Psoas muscle (tissue), 8 donors: Measurements from ENCODE around the gene CREB3L1. TPM values are rescaled to one million over a fixed set of nuclear protein-coding genes. Genes with fewer than 3 reads are reported as not detected.

Source experiments
- ATAC-seq, 4 donors: fragments of 200-7000 bp; cut with Tn5 transposase; one replicate each; pipeline ENCODE4 v1.9.1; 2020; ENCODE audit warnings: moderate library complexity in 3 of 4, mild to moderate bottlenecking in 2 of 4
- DNase-seq, 2 donors: peaks; one replicate each; pipeline ENCODE4 v3.0.0-alpha.2; 2020
- H3K27ac ChIP-seq: fragments of 200-600 bp; one replicate; pipeline ENCODE4 v1.8.0; 2022
- H3K27me3 ChIP-seq, 3 donors: fragments of 200-600 bp in 1 of 3; one replicate each; pipeline versions ENCODE4 v1.6.1 to v1.8.0; 2013 to 2022; ENCODE audit warnings: low read length in 2 of 3, mild to moderate bottlenecking in 2 of 3, moderate library complexity in 1 of 3; ENCODE audit not compliant: insufficient read depth in 3 of 3
- H3K36me3 ChIP-seq, 2 donors: fragments of 200-600 bp in 1 of 2; one replicate each; pipeline versions ENCODE4 v1.6.1 to v1.8.0; 2013 to 2022; ENCODE audit warnings: low read depth in 1 of 2, mild to moderate bottlenecking in 1 of 2, moderate library complexity in 1 of 2; ENCODE audit not compliant: insufficient read depth in 1 of 2
- H3K4me1 ChIP-seq: fragments of 200-600 bp; one replicate; pipeline ENCODE4 v1.8.0; 2022
- H3K4me3 ChIP-seq: fragments of 200-600 bp; one replicate; pipeline ENCODE4 v1.8.0; 2022; ENCODE audit warnings: mild to moderate bottlenecking
- H3K9me3 ChIP-seq: fragments of 200-600 bp; one replicate; pipeline ENCODE4 v1.8.0; 2022
- WGBS, 3 donors: extraction: QIAGEN DNeasy Blood & Tissue Kit; methylation state at CpG; one replicate each; pipeline versions ENCODE4 v1.1.6 to v1.1.7; 2013; 5-methylcytosine and 5-hydroxymethylcytosine counted together
- intact Hi-C, 2 donors: fragments of 100-400 bp; cut with DNase I; formaldehyde crosslinking; loops; one replicate each; pipeline versions ENCODE4 v1.11.0 to v1.14.2; 2022
- polyA plus RNA-seq, 3 donors: library from polyadenylated mRNA; stranded (reverse); fragments of 200-250 nt; gene quantifications; one replicate each; pipeline ENCODE4 v1.2.3, GENCODE V29; 2013
- total RNA-seq, 4 donors: library from RNA; stranded (reverse); fragmentation: NEBNext Ultra II Directional in 2 of 4; extraction: Animal tissue kit (Norgen Biotek cat#: 25700) in 2 of 4; gene quantifications; one replicate each; pipeline versions ENCODE4 v1.2.1 to v1.2.4, GENCODE V29; 2021 to 2023
- TF ChIP-seq, protein P1 (sequence below): fragments of 200-600 bp; IDR thresholded peaks from one replicate; pipeline ENCODE4 v1.8.0; 2022; ENCODE audit warnings: antibody characterized with exemption
- donor health status: healthy with polysubstance abuse.
- donor health status: DM: no; HTN: no; CAD: no; lungs with moderate emphysema.
- donor health status: Bipolar disorder and iron deficiency.
- donor health status: healthy.
- donor health status: DM: yes; HTN: yes; CAD: no.
- donor health status: DM: no; HTN: no; CAD: no.
- donor health status: DM: no; HTN: no; CAD: no.
- donor health status: DM: yes; HTN: yes; CAD: no.

The CREB3L1 gene
- total and polyA plus RNA-seq, 7 donors, result 1.4 to 6.9 (median 2.2) TPM

DNA sequence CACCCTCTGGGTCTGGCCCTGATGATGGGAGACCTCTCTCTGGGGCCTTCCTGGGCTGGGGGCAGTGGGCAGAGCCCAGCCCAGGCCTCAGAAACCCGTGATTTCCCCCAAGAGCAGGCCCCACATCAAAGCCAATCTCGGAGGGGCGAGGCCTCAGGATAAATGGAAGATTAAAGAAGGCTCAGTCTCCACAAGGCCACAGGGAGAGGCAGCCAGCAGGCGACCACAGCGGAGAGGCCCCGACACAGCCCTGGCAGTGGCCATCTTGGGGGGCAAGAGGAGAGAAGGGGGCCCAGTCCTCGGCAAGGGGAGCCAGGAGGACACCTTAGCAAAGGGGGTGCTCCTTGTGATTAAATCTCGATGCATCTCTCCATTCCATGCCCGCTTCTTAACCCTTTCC, 12.5 kb upstream of the CREB3L1 start:
- no peaks in the 10 kb centered on the region for H3K27me3 ChIP-seq
- intact Hi-C loops, result no loop called here
- TF ChIP-seq, protein P1, sequence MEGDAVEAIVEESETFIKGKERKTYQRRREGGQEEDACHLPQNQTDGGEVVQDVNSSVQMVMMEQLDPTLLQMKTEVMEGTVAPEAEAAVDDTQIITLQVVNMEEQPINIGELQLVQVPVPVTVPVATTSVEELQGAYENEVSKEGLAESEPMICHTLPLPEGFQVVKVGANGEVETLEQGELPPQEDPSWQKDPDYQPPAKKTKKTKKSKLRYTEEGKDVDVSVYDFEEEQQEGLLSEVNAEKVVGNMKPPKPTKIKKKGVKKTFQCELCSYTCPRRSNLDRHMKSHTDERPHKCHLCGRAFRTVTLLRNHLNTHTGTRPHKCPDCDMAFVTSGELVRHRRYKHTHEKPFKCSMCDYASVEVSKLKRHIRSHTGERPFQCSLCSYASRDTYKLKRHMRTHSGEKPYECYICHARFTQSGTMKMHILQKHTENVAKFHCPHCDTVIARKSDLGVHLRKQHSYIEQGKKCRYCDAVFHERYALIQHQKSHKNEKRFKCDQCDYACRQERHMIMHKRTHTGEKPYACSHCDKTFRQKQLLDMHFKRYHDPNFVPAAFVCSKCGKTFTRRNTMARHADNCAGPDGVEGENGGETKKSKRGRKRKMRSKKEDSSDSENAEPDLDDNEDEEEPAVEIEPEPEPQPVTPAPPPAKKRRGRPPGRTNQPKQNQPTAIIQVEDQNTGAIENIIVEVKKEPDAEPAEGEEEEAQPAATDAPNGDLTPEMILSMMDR, result no peak
- H3K4me3 ChIP-seq, result no peak overlapping the region
- ATAC-seq (no peak), DNase-seq (no peak)
- H3K36me3 ChIP-seq, result no peaks in the 10 kb centered on the region
- H3K4me1 ChIP-seq, result no peaks in the 10 kb centered on the region
- H3K9me3 ChIP-seq, result no peaks in the 10 kb centered on the region
- 65 to 72% (median 68%) methylated on average over 9 of the region's 9 CpGs for WGBS, 3 donors
- no peak overlapping the region for H3K27ac ChIP-seq

DNA sequence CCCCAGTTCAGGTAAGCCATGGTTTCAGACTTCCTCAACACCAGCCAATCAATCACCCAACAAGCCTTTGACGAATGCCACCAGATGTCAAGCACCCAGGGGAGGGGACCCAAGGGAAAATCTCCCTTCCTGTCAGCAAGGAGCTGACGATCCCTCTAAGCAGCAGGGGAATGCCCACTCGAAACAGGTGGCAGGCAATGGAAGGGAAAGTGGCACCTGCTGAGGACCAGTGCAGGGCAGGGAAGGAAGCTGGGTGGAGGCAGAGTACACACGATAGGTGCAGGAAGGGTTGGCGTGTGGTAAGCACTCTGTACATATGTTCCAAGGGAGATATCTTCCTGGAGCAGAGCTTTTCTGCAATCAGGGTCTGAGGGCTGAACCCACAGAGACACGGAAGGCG, 11.7 kb upstream of the CREB3L1 start:
- no peaks in the 10 kb centered on the region for H3K36me3 ChIP-seq
- no peaks in the 10 kb centered on the region for H3K27me3 ChIP-seq
- WGBS, 3 donors, result 71 to 83% (median 71%) methylated on average over 7 of the region's 7 CpGs
- no peak for ATAC-seq
- no peak overlapping the region for H3K4me3 ChIP-seq
- H3K27ac ChIP-seq, result no peak overlapping the region
- TF ChIP-seq, protein P1, result no peak
- DNase-seq, result no peak
- intact Hi-C loops, result no loop called here
- H3K9me3 ChIP-seq, result no peaks in the 10 kb centered on the region
- H3K4me1 ChIP-seq, result no peaks in the 10 kb centered on the region

DNA sequence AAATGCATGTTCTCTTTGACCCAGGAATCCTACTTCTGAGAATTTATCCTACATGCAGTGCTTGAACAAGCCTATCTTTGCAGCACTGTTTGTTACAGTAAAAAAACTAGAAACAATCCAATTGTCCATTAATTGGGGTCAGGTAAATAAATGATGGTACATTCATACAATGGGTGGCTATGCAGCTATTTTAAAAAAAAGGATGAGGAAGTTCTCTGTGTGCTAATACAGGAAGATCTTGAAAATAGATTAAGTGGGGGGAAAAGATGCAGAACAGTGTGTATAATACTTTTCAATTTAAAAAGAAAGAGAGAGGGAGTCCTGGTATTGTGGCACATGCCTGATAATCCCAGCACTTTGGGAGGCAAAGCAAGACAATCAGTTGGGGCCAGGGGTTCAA, 9.5 kb upstream of the CREB3L1 start:
- Histone ChIP-seq H3K9me3 (no peaks in the 10 kb centered on the region), H3K4me3 (no peak overlapping the region), H3K36me3 (no peaks in the 10 kb centered on the region), H3K27ac (no peak overlapping the region), H3K27me3 (no peaks in the 10 kb centered on the region), H3K4me1 (no peaks in the 10 kb centered on the region)
- ATAC-seq (no peak), DNase-seq (no peak)
- intact Hi-C loops, result no loop called here
- TF ChIP-seq, protein P1, result no peak

GRCh38 chr11:46270684-46271083, 6.8 kb upstream of the CREB3L1 start:
- no peaks in the 10 kb centered on the region for H3K4me1 ChIP-seq
- no peak overlapping the region for H3K27ac ChIP-seq
- TF ChIP-seq, protein P1, result no peak
- H3K27me3 ChIP-seq, result no peaks in the 10 kb centered on the region
- ATAC-seq (no peak), DNase-seq (no peak)
- 82 to 89% (median 86%) methylated on average over 5 of the region's 5 CpGs for WGBS, 3 donors
- no peak overlapping the region for H3K4me3 ChIP-seq
- H3K36me3 ChIP-seq, result no peaks in the 10 kb centered on the region
- H3K9me3 ChIP-seq, result no peaks in the 10 kb centered on the region
- intact Hi-C loops, result no loop called here

- TF ChIP-seq, protein P1, result no peak
- intact Hi-C loops, result no loop called here
- DNase-seq, result no peak
- Histone ChIP-seq H3K27me3 (peaks cover 0 to 6% (median 5%) of the 10 kb centered on the region in 3 donors), H3K9me3 (no peaks in the 10 kb centered on the region), H3K4me1 (no peaks in the 10 kb centered on the region), H3K27ac (no peak overlapping the region), H3K4me3 (no peak overlapping the region), H3K36me3 (no peaks in the 10 kb centered on the region)
- WGBS, 3 donors, result 88 to 100% (median 95%) methylated on average over 1 of the region's 1 CpG
- no peak for ATAC-seq
Observed at GRCh38 chr11:46271407-46271806, 6.1 kb upstream of the CREB3L1 start.
